GM20431 (cell line): ENCODE data around the gene ABTB2.
"Not testable (repeated sequence)": the region's sequence is repeated elsewhere in the genome, so short reads cannot be mapped to it uniquely, and the experiment has no call there.

Experiments
- in situ Hi-C: fragments of 300-500 bp; cut with MseI, MboI; formaldehyde crosslinking; loops from one replicate; pipeline ENCODE4 v1.15.0; 2020; ENCODE audit warnings: low sequenced_read_pairs; ENCODE audit not compliant: unreplicated experiment

Gene ABTB2

DNA sequence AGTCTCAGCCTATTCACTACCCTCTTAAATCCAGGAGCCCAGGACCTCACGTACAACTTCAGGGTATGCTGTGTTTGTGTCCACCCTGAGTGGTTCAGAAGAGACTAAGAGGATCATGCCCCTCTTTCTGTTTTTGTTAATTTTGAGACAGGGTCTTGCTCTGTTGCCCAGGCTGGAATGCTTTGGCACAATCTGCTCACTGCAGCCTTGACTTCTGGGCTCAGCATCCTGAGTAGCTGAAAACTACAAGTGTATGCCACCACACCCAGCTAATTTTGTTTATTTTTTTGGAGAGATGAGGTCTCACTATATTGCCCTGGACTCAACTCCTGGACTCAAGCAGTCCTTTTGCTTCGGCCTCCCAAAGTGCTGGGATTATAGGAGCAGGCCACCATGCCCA, 133.9 kb downstream of the ABTB2 start:
- in situ Hi-C loops, result no loop called here

DNA sequence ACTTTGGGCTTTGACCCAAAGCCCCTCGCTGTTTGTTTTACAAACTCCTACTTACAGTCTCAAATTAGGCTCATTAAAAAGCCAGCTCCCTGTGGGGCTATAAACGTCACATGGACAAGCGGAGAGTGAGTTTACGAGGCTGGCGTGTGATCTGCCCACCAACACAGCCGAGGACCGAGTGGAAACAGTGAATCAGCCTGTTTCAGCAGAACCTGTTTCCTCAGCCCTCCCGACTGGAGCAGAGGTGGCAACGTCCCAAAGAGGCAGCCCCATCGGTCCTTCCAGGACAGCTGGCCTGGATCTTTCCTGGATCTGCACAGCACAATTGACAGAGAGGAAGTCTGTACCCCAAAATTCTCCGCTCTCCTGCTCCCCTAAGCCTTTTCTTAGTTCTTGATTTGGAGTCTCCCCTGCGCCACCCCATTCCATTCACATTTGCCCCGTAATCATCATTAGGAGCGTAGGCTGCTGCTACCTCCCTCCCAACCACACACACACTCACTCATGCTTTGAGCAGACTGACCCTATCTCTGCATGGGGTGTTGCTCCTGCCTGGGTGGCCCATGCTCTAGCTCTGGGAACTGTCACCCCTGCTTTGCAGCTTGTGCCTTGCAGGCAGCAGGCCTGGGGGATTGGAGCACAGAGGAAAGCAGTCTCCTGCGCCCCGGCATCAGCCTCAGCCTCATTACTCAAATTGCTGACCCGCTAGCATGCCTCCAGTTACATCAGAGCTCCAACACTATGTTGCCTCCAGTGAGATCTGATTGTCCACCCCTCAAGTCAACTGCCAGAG, 134.6 kb downstream of the ABTB2 start:
- in situ Hi-C loops, result no loop called here

DNA sequence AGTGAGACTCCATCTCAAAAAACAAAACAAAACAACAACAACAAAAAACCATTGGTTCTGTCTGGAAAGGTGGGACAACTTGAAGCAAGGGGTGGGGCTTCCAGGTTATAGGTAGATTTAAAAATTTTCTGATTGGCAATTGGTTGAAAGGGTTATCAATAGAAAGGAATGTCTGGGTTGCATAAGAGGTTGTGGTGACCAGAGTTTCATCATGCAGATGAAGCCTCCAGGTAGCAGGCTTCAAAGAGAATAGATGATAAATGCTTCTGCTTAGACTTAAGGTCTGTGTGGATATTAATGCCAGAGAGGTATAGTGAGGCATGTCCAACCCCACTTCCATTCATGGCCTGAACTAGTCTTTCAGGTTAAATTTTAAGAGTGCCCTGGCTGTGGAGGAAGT, 135.8 kb downstream of the ABTB2 start:
- in situ Hi-C loops, result no loop called here

DNA sequence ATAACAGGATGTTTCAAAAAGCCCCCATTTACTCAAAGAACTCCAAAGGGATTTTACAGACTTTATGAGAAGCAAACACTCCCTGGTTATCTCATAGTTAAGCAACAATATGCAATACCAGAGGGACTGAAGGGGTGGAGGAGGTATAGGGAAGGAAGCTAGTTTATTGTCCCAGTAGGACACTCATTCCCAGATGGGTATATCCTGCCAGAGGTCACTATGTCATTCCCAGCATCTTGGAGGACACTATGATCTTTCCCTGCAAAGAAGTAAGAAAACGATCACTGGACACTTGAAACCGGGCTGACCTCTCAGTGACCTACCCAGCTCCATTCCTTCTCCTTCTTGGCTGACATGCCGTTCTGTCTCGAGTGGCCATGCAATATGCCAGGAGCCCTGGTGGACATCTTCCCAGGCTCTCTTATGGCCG, 137.9 kb downstream of the ABTB2 start:
- in situ Hi-C loops, result no loop called here

DNA sequence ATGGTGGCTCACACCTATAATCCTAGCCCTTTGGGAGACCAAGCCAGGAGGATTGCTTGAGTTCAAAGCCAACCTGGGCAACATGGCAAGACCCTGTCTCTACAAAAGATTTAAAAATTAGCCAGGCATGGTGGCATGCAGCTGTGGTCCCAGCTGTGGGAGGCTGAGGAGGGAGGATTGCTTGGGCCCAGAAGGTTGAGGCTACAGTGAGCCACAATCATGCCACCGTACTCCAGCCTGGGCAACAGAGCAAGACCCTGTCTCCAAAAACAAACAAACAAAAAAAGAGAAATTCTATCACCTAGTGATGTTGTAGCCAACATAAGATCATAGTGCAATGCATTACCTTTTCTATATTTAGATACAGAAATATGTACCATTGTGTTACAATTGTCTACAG, 138.5 kb downstream of the ABTB2 start:
- in situ Hi-C loops, result no loop called here

DNA sequence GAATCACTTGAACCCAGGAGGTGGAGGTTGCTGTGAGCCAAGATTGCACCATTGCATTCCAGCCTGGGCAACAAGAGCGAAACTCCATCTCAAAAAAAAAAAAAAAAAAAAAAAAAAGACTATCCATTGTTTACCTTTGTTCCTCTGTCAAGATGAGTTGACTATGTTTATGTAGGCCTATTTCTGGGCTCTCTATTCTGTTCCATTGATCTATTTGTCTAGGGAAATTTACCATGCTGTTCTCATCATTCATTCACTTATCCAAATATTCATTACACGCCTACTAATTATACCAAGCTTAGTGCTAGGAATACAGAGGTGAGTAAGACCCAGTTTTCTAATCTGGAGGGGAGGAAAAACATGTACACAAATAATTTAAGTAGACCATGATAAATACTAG, 139.1 kb downstream of the ABTB2 start:
- in situ Hi-C loops, result not testable (repeated sequence)

DNA sequence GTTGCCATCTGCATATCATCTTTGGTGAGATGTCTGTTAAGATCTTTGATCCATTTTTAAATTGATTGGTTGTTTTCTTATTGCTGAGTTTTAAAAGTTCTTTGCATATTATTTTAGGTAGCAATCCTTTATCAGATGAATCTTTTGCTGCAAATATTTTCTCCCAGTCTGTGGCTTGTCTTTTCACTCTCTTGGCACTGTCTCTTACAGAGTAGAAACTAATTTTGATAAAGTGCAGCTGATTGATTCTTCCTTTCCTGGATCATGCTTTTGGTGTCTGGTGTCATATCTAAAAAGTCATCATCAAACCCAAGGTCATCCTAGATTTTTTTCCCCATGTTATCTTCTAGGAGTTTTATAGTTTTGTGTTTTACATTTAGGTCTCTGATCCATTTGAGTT, 139.7 kb downstream of the ABTB2 start:
- in situ Hi-C loops, result no loop called here

DNA sequence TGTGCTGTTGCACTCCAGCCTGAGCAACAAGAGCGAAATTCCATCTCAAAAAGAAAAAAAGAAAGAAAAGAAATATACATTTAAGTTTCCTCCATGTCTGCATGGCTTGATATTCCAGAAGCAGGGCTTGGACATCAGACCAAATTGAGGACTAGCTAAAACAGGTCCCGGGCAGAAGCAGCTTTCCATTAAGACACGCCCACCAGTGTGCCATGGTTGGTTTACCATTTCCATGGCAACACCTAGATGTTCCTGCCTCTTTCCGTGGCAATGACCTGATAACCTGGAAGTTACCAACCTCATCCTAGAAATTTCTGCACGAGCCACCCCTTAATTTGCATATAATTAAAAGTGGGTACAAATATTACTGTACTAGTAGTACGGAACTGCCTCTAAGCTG, 141.1 kb downstream of the ABTB2 start:
- in situ Hi-C loops, result no loop called here

DNA sequence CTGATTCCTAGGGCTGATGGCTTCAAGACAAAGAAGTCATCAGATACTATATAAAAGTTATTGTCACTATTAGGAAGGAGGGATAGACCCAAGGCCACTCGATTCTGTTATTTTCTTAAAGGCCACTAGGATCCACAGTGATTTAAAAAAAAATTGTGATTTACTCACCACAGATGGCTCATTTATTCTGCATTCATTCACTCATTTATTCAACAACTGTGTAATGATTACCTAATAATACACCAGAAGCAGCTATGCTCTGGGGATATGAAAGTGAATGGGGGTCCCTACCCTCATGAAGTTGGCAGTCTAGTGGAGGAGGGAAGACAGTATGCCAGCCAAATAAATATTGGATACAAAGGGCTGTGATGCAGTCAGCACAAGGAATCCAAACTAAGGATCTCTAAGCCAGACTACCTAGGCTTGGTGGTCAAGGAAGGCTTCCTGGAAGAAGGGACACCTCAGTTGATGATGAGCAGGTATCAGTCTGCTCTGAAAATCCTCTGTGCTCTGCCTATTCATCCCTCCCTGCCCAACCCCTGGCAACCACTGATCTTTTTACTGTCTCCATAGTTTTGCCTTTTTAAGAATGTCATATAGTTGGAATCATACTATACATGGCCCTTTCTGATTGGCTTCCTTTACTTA, 141.9 kb downstream of the ABTB2 start:
- in situ Hi-C loops, result no loop called here

DNA sequence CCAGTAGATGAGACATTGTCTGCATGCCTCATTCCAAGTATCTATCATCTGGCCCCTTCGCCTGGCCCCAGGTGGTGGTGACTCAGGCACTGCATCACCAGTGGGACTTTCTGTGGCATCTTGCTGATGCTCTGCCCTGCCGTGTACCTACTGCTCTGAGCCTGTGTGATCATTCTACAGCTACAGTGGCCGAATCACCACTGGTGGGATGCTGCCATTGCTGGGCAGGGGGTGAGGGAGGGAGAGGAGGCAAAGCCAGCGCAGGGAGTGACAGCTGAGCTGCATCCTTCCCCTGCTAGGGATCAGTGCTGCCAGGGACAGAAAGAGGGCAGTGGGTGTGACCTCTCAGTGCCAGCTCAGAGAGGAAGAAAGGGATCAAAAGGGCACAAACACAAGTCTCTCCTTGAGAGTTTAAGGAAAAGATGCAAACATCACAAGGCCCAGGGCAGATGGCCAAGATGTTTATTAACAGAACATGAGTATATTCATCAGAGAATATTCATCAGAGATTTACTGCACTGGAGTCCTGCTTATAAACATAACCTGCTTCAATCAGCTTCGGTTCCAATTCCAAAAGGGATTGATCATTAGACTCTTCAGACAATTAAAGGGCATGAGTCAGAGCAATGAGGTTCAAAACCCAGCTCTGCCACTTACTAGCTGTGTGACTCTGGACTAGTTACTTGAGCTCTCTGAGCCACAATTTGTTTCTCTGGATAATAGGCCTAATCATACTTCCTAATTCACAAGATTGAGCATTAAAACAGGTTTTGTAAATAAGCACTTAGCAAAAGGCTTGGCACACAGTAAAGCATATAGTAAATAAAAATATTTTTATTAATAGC, 142.6 kb downstream of the ABTB2 start:
- in situ Hi-C loops, result no loop called here

DNA sequence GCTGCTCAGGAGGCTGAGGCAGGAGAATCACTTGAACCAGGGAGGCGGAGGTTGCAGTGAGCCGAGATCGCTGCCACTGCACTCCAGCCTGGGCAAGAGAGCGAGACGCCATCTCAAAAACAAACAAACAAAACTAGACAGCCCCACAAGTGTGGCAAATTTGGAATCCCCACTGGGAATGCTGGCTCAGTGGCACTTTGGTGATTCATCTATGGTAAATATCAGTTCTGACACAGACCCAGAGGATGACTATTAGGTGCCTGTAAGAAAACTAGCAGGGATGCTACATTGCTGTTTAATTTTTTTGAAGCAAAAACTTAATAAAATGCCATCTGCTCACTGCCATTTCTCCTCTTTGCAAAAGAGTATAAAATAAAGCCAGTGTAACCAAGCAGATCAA, 144.4 kb downstream of the ABTB2 start:
- in situ Hi-C loops, result no loop called here

DNA sequence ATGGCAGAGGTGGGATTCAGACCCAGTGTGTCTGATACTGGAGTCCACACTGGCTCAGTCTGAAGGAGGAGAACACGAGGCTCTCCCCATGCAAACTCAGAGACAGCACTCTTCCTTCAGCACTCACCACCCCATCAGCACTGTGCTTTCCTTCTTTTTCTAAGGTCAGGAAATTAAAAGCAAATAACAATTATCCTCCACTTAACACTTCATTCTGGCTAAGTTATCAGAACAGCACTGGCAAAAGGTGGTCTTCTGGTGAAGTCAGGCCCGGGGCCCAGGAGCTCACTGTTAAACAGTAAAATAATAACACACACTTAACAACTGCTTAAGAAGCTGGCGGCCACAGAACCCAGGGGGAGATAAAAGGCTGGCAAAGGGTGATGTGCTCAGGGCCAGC, 145.2 kb downstream of the ABTB2 start:
- in situ Hi-C loops, result no loop called here

DNA sequence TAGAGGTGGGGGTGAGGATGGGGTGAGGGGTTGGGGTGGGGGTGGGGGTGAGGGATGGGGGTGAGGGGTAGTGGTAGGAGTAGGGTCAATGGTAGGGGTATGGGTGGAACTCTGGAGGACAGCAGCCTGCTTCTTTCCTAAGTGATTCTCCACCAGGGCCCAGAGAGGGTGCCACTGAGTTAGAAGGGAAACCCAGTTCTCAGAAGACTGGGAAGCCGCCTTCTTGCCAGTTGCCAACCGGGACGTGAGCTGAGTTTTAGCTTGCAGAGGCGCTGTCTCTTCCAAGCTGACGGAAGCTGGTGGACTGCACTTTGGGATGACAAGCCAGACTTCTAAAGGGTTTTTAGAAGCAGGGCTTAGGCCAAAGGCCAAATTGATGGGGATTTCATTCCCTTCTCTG, 148.0 kb downstream of the ABTB2 start:
- in situ Hi-C loops, result no loop called here

DNA sequence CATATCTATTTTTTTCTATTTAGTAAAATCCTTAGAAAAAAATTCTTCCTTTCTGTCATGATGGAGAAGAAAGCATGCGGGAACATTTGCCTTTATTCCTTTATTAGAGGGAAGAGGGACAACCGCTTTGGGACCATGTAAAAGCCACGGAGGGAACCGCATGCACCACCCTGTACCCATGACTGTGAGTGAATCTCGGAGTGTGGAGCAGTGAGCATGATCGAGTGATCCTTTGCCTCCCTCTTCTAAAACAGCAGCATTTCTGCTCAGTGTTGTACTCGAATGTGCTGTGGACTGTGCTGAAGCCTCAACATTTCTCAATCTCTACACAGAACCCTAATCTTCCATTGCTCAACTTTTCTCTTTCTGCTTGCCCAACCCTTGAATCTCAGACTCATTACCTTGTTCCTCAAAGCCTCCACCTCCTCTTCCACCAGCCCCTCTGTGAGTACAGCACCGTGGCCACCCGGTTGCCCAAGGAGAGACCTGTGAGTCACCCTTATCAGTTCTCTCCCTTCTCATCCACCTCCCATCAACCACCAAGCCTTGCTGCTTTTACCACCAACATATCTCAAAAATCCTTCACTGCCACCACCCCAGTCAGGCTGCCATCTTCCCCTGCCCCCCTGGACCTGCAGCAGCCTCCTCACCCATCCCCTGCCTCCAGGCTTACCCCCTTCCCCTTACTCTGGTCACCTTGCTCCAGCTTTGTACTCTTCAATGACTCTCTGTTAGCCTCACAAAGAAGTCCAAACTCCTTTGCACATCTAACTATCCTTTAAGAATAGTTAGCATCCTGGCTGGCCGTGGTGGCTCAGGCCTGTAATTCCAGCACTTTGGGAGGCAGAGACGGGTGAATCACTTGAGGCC, 149.3 kb downstream of the ABTB2 start:
- in situ Hi-C loops, result no loop called here

DNA sequence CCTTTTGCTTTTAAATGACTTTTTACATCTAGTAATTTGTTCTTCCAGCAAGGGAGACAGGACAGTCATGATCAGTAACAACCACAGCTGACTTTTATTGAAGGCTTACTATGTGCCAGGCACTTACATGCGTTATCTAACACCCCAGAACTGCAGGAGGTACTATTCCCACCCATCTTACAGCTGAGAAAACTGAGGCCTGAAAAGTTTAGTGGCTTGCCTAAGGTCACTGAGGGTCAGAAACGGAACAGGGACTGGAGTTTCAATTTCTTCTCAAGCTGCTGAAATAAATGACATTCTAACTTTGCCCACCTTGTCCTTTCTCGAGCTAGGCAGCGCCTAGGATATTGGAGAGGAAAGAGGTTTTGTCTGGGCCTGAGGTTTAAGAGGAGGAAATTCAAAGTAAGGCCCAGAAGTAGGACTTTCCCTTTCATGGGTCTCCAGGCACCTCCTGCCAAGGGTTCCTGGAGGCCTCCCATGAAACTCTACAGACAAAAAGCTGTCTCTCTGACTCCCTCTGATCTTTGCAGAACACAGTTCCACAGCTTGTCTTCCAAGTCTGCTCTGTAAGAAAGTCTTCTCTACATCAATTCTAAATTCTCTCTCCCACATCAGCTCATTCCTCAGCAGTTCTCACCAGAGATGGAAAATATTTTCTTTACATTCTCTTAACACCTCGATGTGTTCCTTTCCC, 150.2 kb downstream of the ABTB2 start:
- in situ Hi-C loops, result no loop called here

DNA sequence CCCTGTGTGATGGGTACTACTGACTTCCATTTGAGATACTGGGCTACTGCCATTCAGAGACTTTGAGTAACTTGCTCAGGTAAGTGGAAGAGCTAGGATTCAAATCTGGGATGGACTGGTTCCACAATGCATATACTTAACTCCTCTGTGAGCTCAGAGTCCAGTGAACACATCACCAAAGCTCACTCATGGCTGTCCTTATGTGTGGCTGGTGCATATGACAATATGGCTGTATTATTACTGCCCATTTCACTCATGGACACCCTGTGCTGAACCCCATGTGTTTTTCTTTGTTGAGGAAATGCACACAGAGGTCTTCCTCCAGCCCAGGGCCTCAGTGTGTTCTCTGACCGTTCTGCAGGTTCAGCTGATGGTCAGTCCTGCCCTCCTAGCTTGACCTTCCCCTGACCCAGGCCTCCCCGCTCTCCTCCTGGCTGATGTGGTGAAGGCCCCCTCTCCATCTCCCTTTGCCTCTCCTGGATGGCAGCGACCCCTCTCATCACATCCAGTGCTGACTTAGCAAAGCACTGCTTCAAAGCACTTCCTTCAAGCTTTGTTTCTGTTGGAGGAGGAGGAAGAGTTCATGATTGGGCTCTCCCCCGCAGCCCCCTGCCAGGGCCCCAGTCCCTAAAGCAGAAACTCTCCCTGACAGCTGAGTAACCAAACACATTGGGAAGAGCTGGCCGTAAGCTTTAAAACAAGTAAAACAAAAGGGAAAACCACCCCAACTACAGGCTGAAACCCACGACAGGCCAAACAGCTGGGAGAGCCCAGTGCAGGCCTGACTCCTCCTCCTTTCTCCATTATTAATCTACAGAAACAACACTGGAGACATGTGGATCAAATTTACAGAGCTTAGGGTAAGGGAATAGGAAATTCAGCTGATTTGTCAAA, 151.2 kb downstream of the ABTB2 start:
- in situ Hi-C loops, result no loop called here

DNA sequence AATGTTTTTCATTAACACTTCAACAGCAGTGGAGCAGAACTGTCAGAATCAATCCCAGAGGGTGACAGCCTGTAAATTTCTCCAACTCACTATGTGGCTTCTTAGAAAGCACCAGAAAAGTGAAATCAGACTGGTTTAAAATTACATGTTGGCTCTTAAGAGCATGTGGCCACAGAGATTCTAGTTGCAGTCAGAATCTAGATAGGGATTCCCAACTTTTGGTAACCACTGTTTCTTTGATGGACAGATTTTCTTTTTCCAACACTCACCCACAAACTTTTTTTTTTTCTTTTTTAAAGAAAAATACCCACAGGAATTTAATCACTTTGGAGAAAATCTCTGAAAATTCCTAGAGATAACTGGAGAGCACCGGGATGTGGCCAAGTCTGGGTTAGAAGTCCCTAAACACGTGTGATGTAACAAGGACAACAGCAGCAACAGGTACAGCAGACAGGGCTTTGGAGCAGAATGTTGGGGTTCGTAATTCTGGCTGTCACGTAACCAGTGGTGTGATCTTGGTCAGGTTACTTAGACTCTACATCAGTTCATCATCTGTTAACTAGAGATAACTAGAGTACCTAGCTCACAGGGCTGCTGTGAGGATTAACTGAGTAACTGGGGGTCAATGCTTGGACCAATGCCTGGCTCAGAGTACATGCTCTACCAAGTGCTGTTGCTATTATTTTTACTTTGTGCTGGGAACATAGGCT, 152.3 kb downstream of the ABTB2 start:
- in situ Hi-C loops, result no loop called here
